Endothelial cell of umbilical vein (primary cell): ENCODE measurements around the gene SLC10A7.

Experiments
- CTCF ChIP-seq, 2 donors: IDR thresholded peaks; 1 replicate in 1 of 2; 2 replicates in 1 of 2; pipeline ENCODE4 v1.5.1; 2011; ENCODE audit warnings: low read length in 2 of 2, mild to moderate bottlenecking in 2 of 2, moderate library complexity in 2 of 2, control low read depth in 1 of 2, inconsistent platforms in 1 of 2, low read depth in 1 of 2; ENCODE audit not compliant: insufficient read depth in 1 of 2; ENCODE audit errors: extremely low read depth in 1 of 2
- EZH2 ChIP-seq: IDR thresholded peaks from 2 replicates; pipeline ENCODE4 v1.6.1; 2012; ENCODE audit warnings: borderline replicate concordance, low read depth, mild to moderate bottlenecking, moderate library complexity, low read length, inconsistent platforms; ENCODE audit not compliant: severe bottlenecking
- FOS ChIP-seq: IDR thresholded peaks from 2 replicates; pipeline ENCODE4 v1.6.1; 2011; ENCODE audit warnings: mild to moderate bottlenecking, low read length, moderate library complexity, borderline replicate concordance; ENCODE audit not compliant: insufficient read depth
- JUN ChIP-seq: IDR thresholded peaks from 2 replicates; pipeline ENCODE4 v1.6.1; 2011; ENCODE audit warnings: borderline replicate concordance, low read depth; ENCODE audit not compliant: insufficient read length, insufficient read depth
- POLR2A ChIP-seq: IDR thresholded peaks from 2 replicates; pipeline ENCODE4 v1.6.1; 2012; ENCODE audit warnings: low read depth, mild to moderate bottlenecking, control low read depth, low read length
- POLR2AphosphoS5 ChIP-seq: IDR thresholded peaks from 2 replicates; pipeline ENCODE4 v1.6.1; 2012; ENCODE audit warnings: low read depth, mild to moderate bottlenecking, control low read depth, low read length, moderate library complexity; ENCODE audit not compliant: insufficient read depth
- TF ChIP-seq, protein P1 (sequence below): IDR thresholded peaks from 2 replicates; pipeline ENCODE4 v1.6.1; 2011; ENCODE audit not compliant: insufficient read depth, insufficient read length

GRCh38 chr4:146261041-146261440 lies 260.7 kb downstream of the SLC10A7 start:
- TF ChIP-seq CTCF (IDR thresholded peaks at IDR 0.05; ENCODE audit: extremely low read depth in 1 of 2, insufficient read depth in 1 of 2, low read depth in 1 of 2, low read length in 2 of 2): no peak
- no peak for TF ChIP-seq POLR2A
- no peak for TF ChIP-seq EZH2
- no peak for TF ChIP-seq POLR2AphosphoS5
- TF ChIP-seq, protein P1, sequence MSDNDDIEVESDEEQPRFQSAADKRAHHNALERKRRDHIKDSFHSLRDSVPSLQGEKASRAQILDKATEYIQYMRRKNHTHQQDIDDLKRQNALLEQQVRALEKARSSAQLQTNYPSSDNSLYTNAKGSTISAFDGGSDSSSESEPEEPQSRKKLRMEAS: no peak
- no peak for TF ChIP-seq FOS
- TF ChIP-seq JUN: no peak
